OCI-LY3 (cell line): ENCODE measurements around the gene PTGES3L.

Experiments used
- H2AFZ ChIP-seq: fragments of 200-600, 300-600 bp; shearing (Covaris generic); 2 replicates; pipeline ENCODE4 v1.6.0; 2014; ENCODE audit warnings: antibody characterized with exemption, low read depth, low read length
- H3K27ac ChIP-seq: fragments of 200-600, 300-600 bp; sonication (generic); 2 replicates; pipeline ENCODE4 v1.5.1; 2014; ENCODE audit warnings: mild to moderate bottlenecking, low read length, moderate library complexity, mixed read lengths
- H3K27me3 ChIP-seq: fragments of 200-600, 300-600 bp; sonication (generic); 2 replicates; pipeline ENCODE4 v1.6.1; 2014; ENCODE audit warnings: low read depth, low read length, mixed read lengths
- H3K36me3 ChIP-seq: fragments of 200-600, 300-600 bp; sonication (generic); replicated peaks from 2 replicates; pipeline ENCODE3; 2014; ENCODE audit warnings: low read depth, low read length, mixed read lengths
- H3K4me1 ChIP-seq: fragments of 300-600, 200-600 bp; sonication (generic); 2 replicates; pipeline ENCODE4 v1.6.1; 2014; ENCODE audit warnings: low read length, mixed read lengths
- H3K4me2 ChIP-seq: fragments of 200-600, 300-600 bp; sonication (generic); 2 replicates; pipeline ENCODE4 v1.6.1; 2014; ENCODE audit warnings: low read length, mixed read lengths
- H3K4me3 ChIP-seq: fragments of 300-600, 200-600 bp; sonication (generic); 2 replicates; pipeline ENCODE4 v1.5.1; 2014; ENCODE audit warnings: antibody characterized with exemption, mild to moderate bottlenecking, low read length, moderate library complexity
- H3K79me2 ChIP-seq: fragments of 300-600, 200-600 bp; shearing (Covaris generic); 2 replicates; pipeline ENCODE4 v1.6.1; 2014; ENCODE audit warnings: mild to moderate bottlenecking, low read length, mixed read lengths
- H3K9ac ChIP-seq: fragments of 300-600, 200-600 bp; shearing (Covaris generic); 2 replicates; pipeline ENCODE4 v1.6.0; 2014; ENCODE audit warnings: mild to moderate bottlenecking, low read length, moderate library complexity
- H3K9me3 ChIP-seq: fragments of 200-600, 300-600 bp; shearing (Covaris generic); 2 replicates; pipeline ENCODE4 v1.6.1; 2014; ENCODE audit warnings: low read length, mixed read lengths; ENCODE audit not compliant: insufficient read depth
- H4K20me1 ChIP-seq: fragments of 200-600, 300-600 bp; sonication (generic); 2 replicates; pipeline ENCODE4 v1.6.1; 2016; ENCODE audit warnings: low read length, mixed read lengths; ENCODE audit not compliant: insufficient read depth
- EZH2phosphoT487 ChIP-seq: fragments of 200-600 bp; shearing (Covaris generic); IDR thresholded peaks from 2 replicates; pipeline ENCODE4 v1.6.1; 2018; ENCODE audit warnings: antibody characterized with exemption, mixed run types, low read depth
- TF ChIP-seq, protein P1 (sequence below): fragments of 200-600, 300-600 bp; sonication (generic); IDR thresholded peaks from 2 replicates; pipeline ENCODE4 v1.5.1; 2014; ENCODE audit warnings: antibody characterized with exemption, low read length, low read depth

Gene PTGES3L

DNA sequence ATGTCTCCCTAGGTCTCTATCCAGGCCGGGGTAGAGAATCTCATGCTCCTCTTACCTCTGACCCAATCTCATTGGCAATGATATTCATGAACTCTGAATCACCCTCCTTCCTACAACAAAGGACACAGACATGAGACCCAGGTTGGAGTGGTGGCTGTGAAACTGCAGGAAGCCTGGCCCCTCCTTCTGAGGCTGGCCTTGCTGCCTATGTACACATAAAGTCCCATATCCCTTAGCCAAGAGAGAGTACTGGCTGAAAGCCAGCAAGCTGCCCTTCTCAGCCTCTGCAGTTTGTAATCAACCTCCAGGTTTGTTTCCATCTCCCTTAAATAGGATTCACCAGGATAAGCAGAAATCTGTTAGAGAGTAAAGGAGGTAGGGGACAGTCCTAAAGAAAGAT lies 26.2 kb downstream of the PTGES3L start:
- no peaks in the 10 kb centered on the region for H3K4me1 ChIP-seq

DNA sequence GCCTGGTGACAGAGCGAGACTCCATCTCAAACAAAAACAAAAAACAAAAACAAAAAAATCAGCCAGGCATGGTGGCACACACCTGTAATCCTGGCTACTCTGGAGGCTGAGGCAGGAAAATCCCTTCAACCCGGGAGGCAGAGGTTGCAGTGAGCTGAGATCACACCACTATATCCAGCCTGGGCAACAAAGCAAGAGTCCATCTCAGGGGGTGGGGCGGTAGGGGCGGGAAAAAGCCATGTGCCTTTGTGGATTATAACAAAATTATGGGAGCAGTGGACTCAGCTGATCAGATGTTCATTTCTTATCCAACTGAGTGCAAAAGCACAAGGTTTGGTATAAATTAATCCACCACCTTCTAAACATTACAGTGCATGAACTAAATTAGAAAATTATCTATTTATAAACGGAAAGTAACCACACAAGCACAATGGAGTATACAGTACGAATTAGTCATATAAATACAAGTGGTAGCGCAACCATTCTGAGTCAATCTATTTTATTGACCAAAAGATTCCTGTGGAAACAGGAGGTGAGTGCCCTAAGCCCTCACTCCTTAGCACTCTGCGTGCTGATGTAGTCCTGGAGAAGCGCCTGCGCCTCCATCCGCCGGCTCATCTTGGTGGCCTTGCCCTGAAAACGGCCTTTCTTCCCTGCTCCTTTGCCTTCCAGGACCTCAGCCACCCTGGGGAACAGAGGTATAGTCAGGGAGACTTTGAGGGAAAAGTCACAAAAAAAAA lies 29.7 kb downstream of the PTGES3L start:
- H3K27me3 ChIP-seq, result no peaks in the 10 kb centered on the region
- H3K4me3 ChIP-seq, result no peak overlapping the region
- no peak overlapping the region for H3K9ac ChIP-seq
- no peaks in the 10 kb centered on the region for H3K4me1 ChIP-seq
- peaks cover 41% of the 10 kb centered on the region for H3K36me3 ChIP-seq
- no peak overlapping the region for H3K27ac ChIP-seq
- no peaks in the 10 kb centered on the region for H3K9me3 ChIP-seq
- no peaks in the 10 kb centered on the region for H4K20me1 ChIP-seq
- no peak overlapping the region for H3K4me2 ChIP-seq
- no peak overlapping the region for H2AFZ ChIP-seq
- TF ChIP-seq, protein P1, sequence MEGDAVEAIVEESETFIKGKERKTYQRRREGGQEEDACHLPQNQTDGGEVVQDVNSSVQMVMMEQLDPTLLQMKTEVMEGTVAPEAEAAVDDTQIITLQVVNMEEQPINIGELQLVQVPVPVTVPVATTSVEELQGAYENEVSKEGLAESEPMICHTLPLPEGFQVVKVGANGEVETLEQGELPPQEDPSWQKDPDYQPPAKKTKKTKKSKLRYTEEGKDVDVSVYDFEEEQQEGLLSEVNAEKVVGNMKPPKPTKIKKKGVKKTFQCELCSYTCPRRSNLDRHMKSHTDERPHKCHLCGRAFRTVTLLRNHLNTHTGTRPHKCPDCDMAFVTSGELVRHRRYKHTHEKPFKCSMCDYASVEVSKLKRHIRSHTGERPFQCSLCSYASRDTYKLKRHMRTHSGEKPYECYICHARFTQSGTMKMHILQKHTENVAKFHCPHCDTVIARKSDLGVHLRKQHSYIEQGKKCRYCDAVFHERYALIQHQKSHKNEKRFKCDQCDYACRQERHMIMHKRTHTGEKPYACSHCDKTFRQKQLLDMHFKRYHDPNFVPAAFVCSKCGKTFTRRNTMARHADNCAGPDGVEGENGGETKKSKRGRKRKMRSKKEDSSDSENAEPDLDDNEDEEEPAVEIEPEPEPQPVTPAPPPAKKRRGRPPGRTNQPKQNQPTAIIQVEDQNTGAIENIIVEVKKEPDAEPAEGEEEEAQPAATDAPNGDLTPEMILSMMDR, result no peak
- no peak for TF ChIP-seq EZH2phosphoT487
- H3K79me2 ChIP-seq, result no peaks in the 10 kb centered on the region

More for the DNA sequence above, 26.2 kb downstream of the PTGES3L start:
- Histone ChIP-seq H3K79me2 (no peaks in the 10 kb centered on the region), H3K9ac (no peak overlapping the region), H3K27ac (no peak overlapping the region), H3K36me3 (peaks cover 47% of the 10 kb centered on the region), H4K20me1 (no peaks in the 10 kb centered on the region), H2AFZ (no peak overlapping the region), H3K4me3 (no peak overlapping the region), H3K27me3 (no peaks in the 10 kb centered on the region), H3K9me3 (no peaks in the 10 kb centered on the region), H3K4me2 (no peak overlapping the region)
- TF ChIP-seq, protein P1, result no peak
- no peak for TF ChIP-seq EZH2phosphoT487

DNA sequence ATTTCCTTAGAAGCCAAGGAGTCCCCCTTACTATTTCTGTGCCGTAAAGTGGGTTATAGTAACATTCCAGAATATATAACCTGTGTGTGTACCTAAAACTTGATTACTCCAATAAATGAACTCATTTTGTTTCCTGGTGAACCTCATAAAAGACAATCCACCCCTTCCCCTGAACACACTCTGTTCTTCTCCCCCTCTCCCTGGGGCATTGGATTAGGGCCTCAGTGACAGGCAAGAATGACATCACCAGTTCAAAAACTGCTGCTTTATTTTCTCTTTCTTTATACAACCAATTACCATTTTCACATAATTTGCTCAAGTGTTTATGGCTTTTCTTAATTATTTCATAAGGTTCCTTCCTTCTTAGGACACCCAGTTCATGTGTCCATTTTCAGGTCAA lies 33.1 kb downstream of the PTGES3L start:
- Histone ChIP-seq H4K20me1 (no peaks in the 10 kb centered on the region), H3K36me3 (peaks cover 25% of the 10 kb centered on the region), H2AFZ (no peak overlapping the region), H3K4me2 (no peak overlapping the region), H3K27ac (no peak overlapping the region), H3K27me3 (no peaks in the 10 kb centered on the region), H3K4me1 (no peaks in the 10 kb centered on the region), H3K9me3 (no peaks in the 10 kb centered on the region), H3K4me3 (no peak overlapping the region), H3K79me2 (no peaks in the 10 kb centered on the region), H3K9ac (no peak overlapping the region)
- no peak for TF ChIP-seq EZH2phosphoT487
- TF ChIP-seq, protein P1, result no peak

DNA sequence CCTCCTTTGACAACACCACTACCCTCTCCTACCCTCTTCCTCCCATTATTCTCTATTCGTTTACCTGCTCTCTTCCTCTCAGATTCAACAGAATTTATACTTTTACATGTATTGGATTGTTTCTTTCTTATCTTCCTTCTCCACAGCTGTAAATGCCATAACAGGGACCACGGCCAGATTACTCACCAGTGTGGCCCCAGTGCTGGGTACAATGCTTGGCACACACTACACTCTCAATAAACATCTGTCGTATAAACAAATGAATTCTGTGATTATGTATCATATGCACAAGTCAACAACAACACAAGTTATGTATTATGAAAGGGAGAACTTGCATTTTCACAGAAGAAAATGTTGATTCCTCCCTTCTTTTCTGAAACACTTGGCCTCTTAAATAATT lies 35.7 kb downstream of the PTGES3L start:
- Histone ChIP-seq H2AFZ (no peak overlapping the region), H3K79me2 (no peaks in the 10 kb centered on the region), H3K4me2 (no peak overlapping the region), H3K9ac (no peak overlapping the region), H3K4me3 (no peak overlapping the region), H3K9me3 (no peaks in the 10 kb centered on the region), H3K27me3 (no peaks in the 10 kb centered on the region), H4K20me1 (no peaks in the 10 kb centered on the region), H3K4me1 (no peaks in the 10 kb centered on the region), H3K27ac (no peak overlapping the region), H3K36me3 (peaks cover 9% of the 10 kb centered on the region)
- TF ChIP-seq, protein P1, result no peak
- TF ChIP-seq EZH2phosphoT487, result no peak
